NCI-H1417 treated with DMSO at 0.1 percent for 48 hours (cell line): ENCODE measurements around the gene UBLCP1.

Experiments
- DNase-seq: peaks from one replicate; lab custom pipeline; 2025; lab: John Stamatoyannopoulos, UW

Gene UBLCP1

DNA sequence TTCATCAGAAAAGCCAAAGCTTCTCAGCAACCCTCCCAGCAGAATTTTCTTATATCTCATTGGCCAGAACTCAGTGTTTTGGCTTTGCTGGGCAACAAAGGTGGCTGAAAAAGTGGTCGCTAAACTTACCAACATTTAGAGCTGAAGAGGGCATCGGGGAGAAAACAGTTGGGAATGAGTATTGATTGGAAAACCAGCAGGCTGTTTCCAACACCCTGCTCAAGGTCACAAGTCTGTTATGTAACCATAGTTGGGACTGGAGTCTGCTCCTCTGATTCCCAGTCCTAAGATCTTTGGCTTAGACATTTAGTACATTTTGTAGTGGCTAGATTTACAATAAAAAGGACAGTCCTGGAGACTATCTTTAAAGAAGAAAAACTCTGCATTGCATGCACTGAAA is 50.1 kb downstream of the UBLCP1 start:
- DNase-seq = no peak

DNA sequence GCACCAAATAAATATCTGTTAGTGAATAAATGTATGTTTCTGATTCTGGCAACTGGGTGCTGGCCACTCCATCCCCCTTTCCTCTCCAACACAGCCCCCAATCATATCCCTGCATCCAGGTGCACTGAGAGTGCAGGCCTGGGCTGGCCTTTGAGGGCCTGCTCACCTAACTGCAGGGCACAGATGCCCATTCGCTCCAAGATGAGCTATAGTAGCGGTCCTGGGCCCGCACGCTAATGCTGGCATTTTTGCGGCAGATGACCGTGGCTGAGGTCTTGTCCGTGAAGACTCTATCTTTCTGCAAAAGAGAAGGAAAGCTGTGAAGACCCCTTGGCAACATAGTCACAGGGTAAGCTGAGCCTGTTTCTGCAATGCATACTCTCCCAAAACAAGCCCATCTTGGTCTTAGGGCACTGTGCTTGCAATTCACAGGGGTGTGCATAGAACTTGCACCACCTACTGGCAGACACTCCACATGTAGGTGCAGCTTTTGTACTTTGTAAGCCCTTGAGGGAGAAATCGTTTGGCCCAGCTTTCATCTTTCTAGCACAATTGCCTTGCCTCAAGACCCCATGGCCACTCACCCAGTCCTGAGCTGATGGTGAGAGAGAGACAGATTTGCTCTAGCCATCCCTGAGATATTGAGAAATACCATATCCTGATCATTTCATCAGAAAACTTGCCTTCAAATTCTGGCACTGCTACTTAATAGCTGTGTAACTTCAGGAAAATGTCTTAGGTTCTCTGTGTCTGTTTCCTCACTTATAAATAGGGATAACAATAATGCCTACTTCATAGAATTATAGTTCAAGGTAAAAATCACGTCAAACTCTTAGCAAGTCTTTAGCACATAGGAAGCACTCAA is 53.7 kb downstream of the UBLCP1 start:
- DNase-seq = no peak

DNA sequence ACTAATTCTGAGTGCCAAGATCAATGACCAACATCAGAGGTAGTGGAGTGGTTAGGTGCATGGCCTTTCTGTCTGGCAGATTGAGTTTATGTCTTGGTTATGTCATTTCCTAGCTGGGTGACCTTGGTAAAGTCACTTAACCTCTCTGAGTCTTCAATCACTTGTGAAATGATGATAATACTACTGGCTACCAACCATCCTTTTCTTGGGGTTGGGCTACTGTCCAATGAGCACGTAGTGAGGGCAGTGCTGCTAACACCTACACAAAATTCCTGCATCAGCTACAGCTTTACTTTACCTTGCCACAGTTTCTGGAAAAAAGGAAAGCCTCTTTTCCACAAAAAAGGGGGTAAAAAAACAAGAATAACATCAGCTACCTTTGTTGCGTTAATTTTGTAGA is 54.8 kb downstream of the UBLCP1 start:
- no peak for DNase-seq

DNA sequence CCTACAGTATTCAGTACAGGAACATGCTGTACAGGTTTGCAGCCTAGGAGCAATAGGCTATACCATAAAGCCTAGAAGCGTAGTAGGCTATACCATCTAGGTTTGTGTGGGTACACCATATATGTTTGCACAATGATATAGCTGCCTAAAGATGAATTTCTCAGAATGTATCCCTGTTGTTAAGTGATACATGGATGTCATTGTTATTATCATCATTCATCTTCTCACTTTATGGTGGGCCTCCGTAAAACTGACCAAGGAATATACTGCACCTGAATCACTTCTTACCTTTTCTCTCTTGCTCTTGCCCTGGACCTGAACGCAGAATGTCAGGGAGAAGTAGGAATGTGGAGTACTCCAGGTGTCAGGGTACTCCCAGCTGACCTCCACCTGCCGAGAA is 55.4 kb downstream of the UBLCP1 start:
- no peak for DNase-seq

DNA sequence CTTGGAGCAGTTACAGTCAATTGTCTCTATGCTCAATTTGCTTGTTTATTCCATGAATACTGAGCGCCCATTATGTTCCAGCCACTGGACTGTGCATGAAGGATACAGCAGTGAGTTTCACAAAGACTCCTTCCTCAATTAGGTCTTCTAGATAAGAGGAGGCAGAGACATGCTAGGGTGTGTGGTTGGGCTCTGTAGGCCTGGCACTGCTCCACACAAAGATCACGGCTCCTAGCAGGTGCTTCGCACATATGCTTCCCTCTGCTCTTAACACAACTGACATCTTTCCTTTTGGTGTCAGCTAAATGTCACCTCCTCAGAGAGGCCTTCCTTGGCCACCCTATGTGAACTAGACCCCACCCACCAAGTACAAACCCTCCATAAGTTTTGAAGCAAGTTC is 56.3 kb downstream of the UBLCP1 start:
- no peak for DNase-seq

DNA sequence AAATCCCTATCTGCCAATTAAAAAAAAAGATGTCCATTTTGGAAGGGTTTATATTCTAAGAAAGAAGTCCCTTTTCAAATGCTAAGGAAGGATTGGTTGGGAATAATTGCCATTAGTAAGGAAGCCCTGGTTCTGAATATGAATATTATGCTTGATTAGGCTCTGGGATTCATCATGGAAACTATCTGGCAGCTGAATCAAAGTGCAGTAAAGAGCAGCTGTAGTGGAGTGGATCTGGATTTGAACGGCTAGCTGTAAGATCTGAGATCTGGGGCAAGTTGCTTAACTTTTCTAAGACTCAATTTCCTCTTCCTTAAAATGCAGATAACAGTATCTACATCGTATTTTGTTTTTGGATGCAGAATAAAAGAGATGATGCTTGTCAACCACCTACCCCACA is 56.7 kb downstream of the UBLCP1 start:
- no peak for DNase-seq

DNA sequence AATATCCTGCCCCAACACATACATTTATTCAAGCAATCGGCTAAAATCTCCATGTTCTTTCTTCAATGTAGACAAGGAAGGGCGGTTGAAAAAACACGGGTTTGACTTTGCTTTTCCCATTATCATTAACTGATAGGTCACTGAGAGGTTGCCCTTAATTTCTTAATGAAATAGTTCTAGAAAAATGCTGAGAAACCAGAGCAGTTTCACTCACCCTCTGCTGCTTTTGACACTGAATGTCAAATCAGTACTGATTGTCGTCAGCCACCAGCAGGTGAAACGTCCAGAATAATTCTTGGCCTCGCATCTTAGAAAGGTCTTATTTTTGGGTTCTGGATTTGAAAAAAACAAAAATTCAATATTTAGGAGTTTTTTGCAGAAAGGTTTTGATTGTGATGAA is 59.1 kb downstream of the UBLCP1 start:
- DNase-seq = no peak

DNA sequence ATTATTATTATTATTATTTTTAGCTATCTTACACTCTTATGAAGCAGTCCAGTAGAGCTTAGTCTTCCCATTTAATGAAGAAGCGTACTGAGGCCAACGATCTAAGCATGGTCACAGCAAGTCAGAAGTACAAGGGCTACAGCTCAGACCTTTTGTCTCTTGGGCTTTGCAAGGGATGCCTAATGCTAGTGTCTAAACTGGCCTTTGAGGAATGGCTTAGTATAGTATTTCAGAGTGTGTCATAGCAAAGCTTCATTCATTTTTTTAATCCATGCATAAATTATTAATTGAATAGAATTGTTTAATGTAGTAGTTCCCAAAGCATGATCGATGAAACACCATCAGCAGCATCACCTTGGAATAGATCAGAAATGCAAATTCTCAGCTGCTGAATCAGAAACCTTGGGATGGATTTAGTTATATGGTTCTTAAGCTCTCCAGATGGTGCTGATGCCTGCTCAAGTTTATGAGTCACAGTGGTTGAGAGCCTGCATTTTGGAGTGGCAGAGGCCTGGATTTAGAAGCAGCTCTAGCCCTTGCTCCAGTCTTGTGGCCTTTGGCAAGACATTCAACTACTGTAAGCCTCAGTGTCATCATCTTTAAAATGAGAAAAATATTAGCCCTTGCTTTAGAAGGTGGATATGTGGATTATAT is 61.1 kb downstream of the UBLCP1 start:
- no peak for DNase-seq

DNA sequence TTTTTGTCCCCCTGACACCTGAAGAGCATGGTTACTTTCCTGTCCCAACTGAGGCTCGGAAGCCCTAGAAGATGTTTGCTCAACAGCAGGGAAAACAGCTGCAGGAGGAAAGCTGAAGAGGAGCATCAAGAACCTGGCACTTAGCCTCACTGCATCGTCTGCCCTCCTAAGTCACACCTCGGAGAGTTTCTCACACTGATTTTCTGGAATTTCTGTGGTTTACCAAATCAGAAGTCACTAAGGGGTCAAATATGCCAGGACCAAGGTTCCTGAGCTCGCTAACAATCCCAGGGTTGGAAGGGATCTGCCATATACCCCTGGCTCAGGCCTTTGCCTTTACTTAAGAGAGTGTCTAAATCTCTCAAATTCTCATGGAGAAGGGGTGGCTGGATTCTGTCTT is 61.9 kb downstream of the UBLCP1 start:
- no peak for DNase-seq

DNA sequence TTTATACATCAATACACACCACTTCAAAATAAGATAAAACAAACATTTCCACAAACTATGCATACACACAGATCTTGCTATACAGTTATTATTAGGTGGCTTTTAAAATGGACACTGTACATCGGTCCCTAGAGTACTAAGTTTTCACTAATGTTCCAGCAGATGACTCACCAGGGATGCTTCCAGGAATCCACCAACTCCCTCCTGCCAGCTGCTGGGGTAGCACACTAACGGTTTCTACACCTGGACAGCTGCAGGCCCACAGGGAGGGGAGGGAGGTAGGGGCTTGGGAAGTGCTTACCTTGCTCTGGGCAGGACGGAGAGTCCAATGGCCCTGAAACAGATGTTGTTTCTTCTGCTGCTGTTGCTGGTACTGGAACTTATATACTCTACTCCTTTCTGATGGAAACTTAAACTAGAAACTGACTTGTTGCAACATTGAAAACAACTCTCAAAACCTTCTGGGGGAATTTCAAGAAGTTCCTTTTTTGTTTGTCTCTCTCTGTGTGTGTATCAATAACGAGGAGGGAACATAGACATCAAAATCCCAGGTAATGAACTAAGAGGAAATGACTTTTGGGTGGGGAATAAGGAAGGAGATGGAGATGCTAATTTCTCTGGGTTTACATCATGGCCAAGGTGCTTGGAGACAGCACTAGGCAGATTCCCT is 67.2 kb downstream of the UBLCP1 start, which contains the start of gene IL12B:
Gene IL12B, minus strand, starts transcription at position 357 of the 670 bp plus-strand sequence. CDS start 3,705 bp downstream, outside the sequence.
- no peak for DNase-seq

DNA sequence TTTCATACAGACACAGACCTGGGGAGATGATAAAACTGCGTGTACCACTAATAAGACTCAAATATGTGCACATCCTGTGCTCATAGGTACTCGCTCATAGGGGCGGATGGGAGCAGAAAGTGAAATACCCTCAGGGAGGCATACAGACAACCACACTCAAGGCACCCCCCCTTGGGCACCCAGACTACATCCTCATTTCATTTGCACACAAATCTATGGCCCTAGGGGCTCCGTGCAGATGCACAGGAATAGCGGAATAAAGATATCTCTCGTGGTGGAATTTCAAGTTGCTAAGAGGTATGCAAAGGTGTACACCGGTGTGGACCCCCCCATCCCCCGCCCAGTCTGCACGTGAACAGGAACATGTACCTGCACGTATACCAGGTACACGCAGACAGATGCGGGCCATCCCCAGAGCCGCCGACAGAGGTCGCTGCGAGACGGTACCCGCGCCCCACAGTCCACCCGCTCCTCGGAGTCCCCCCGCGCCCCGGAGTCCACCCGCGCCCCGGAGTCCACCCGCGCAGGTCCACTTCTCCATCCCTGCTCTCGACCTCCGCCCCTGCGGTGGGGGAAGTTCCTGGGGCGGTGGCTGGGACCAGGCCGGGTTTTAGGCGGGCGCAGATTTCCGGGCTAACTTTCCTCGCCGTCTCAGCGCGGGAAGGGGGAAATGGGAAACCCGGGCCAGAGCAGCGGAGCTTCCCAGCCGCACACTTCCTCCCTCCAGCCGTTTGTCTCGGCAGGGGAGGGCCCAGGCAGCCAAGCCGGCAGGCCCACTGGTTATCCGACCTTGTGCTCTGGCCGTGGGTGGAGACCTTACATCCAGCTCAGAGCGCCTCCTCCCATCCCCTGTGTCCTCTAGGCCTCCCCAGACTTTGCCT is 68.2 kb downstream of the UBLCP1 start:
- DNase-seq = no peak

DNA sequence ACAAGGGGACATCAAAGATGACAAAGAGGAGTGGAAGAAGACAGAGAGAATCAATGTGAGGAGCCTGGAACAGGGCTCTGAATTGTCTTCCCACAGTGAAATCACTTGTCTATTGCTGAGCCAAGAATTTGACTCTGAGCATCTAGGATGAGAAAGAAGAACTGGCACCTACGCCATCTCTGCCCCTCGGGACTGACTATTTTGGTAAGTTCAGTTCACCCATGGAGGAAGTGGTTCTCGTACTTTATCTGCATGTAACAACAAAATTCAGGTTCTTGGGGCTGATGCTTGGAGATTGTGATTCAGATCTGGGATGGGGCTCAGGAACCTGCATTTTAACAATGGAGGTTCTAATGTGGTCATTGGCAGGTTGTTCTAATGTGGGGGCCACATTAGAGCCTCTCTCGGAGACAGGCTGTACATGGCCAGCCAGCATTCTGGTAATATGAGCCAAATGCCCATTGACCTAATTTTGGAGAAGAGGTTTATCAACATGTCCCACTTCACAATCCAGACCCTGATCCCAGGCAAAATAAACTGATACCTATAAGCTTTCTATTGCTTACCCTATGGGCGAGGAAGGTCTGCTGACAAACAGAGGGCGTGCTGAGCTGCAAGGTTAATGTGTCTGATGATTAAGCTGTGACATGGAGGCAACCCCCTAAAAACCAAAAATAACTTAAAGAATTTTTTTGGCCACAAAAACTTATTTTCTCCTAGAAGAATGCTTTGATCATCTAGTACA is 69.9 kb downstream of the UBLCP1 start:
- DNase-seq = no peak

DNA sequence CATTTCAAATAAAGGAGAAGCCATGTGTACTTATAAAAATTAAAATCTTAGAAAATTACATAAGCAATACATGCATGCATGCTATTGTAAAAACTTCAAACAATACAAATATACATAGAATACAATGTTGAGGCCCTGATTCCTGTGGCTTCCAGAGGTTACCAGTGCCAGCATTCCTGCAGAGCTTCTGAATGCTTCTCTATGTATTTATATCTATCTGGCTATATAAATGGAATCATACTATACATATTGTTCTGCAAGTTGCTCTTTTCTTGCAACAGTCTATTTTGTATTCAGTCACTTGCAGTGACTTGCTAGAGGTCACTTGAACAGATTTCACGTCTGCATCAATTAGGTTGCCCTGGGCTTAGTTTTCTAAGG is 70.4 kb downstream of the UBLCP1 start:
- no peak for DNase-seq
